Stimulated activated CD8-positive, alpha-beta memory T cell treated with anti-CD3 and anti-CD28 coated beads, Interleukin-7, amount 100 ng/mL, for 48 hours (primary cell): ENCODE data around the gene AKT2.

Experiments used
- DNase-seq, 2 donors: peaks; one replicate each; pipeline ENCODE4 v3.0.0-alpha.2; 2020; ENCODE audit warnings: low read depth in 1 of 2; ENCODE audit errors: extremely low read depth in 1 of 2

AKT2 gene

GRCh38 chr19:40302224-40303011 lies 17.3 kb upstream of the AKT2 start:
- DNase-seq: no peak

GRCh38 chr19:40300668-40301067 lies 15.5 kb upstream of the AKT2 start:
- no peak for DNase-seq

GRCh38 chr19:40298026-40298425 lies 12.9 kb upstream of the AKT2 start:
- DNase-seq: no peak

- DNase-seq: no peak
Measured at GRCh38 chr19:40294560-40294959, 9.4 kb upstream of the AKT2 start.

- DNase-seq: no peak
Measured at GRCh38 chr19:40286971-40287421, 1.9 kb upstream of the AKT2 start.

- no peak for DNase-seq
Measured at GRCh38 chr19:40286235-40286970, 1.3 kb upstream of the AKT2 start.

- DNase-seq: peak; percentile 93 to 98
Measured at GRCh38 chr19:40285353-40286234, 449 bp upstream of the AKT2 start.

GRCh38 chr19:40284251-40284500 lies 969 bp downstream of the AKT2 start:
- DNase-seq: no peak

- no peak for DNase-seq
Measured at GRCh38 chr19:40283414-40284250, 1.5 kb downstream of the AKT2 start.

- no peak for DNase-seq
Measured at GRCh38 chr19:40282920-40283319, 2.2 kb downstream of the AKT2 start.

GRCh38 chr19:40282209-40282580 lies 3.0 kb downstream of the AKT2 start:
- no peak for DNase-seq

- DNase-seq: no peak
Measured at GRCh38 chr19:40281381-40282208, 3.5 kb downstream of the AKT2 start.

- DNase-seq: no peak
Measured at GRCh38 chr19:40280608-40281221, 4.4 kb downstream of the AKT2 start.

GRCh38 chr19:40279761-40280607 lies 5.2 kb downstream of the AKT2 start:
- no peak for DNase-seq

- DNase-seq: no peak
Measured at GRCh38 chr19:40279120-40279551, 6.0 kb downstream of the AKT2 start.

- no peak for DNase-seq
Measured at GRCh38 chr19:40278361-40279035, 6.6 kb downstream of the AKT2 start.

GRCh38 chr19:40277356-40278059 lies 7.6 kb downstream of the AKT2 start:
- DNase-seq: no peak
